PC-3 (cell line): ENCODE results near the gene ACER3. TPM values are rescaled to one million over a fixed set of nuclear protein-coding genes. Genes with fewer than 3 reads are reported as not detected.

Experiments
- ATAC-seq: fragments of 200-7000 bp; cut with Tn5 transposase; 2 replicates; pipeline ENCODE4 v1.9.1; 2020; ENCODE audit warnings: mild to moderate bottlenecking, moderate library complexity
- BruUV-seq: library from RNA; stranded (reverse); fragments of 400-500 nt; replicated peaks from 2 replicates; lab custom pipeline; 2021; lab: Mats Ljungman, UMichigan
- CTCF ChIA-PET: fragments of 300-600 bp; sonication (Branson Sonifier 250); formaldehyde crosslinking; loops from one replicate; lab custom pipeline; 2022; ENCODE audit warnings: antibody characterized with exemption; lab: Charles Lee
- POLR2A ChIA-PET: fragments of 300-600 bp; sonication (Branson Sonifier 250); formaldehyde crosslinking; loops from one replicate; lab custom pipeline; 2022; ENCODE audit warnings: antibody characterized with exemption; ENCODE audit not compliant: unreplicated experiment; lab: Charles Lee
- DNase-seq: peaks from one replicate; pipeline ENCODE4 v3.0.0-alpha.2; 2015
- H2AFZ ChIP-seq: fragments of 300-600 bp; sonication (generic); 2 replicates; pipeline ENCODE4 v1.6.0; 2016; ENCODE audit warnings: antibody characterized with exemption, low read length
- H3F3A ChIP-seq: fragments of 300-600 bp; sonication (generic); one replicate; pipeline ENCODE4 v1.6.0; 2017; ENCODE audit warnings: antibody characterized with exemption, low read length, control low read depth, mild to moderate bottlenecking; ENCODE audit not compliant: unreplicated experiment
- H3K27ac ChIP-seq: fragments of 300-600 bp; sonication (generic); 2 replicates; pipeline ENCODE4 v1.5.1; 2016; ENCODE audit warnings: mild to moderate bottlenecking, low read length
- H3K27me3 ChIP-seq: fragments of 300-600 bp; sonication (generic); 2 replicates; pipeline ENCODE4 v1.6.1; 2016; ENCODE audit warnings: low read length, mixed read lengths
- H3K36me3 ChIP-seq: fragments of 300-600 bp; sonication (generic); 2 replicates; pipeline ENCODE4 v1.6.1; 2016; ENCODE audit warnings: low read depth, mixed run types, low read length, mixed read lengths
- H3K4me1 ChIP-seq: fragments of 300-600 bp; sonication (generic); 2 replicates; pipeline ENCODE4 v1.5.1; 2016; ENCODE audit warnings: low read length; ENCODE audit not compliant: insufficient read depth
- H3K4me2 ChIP-seq: fragments of 300-600 bp; sonication (generic); 2 replicates; pipeline ENCODE4 v1.6.0; 2016; ENCODE audit warnings: low read length
- H3K4me3 ChIP-seq: fragments of 300-600 bp; sonication (generic); 2 replicates; pipeline ENCODE4 v1.5.1; 2016; ENCODE audit warnings: mild to moderate bottlenecking, low read length, mixed read lengths
- H3K79me2 ChIP-seq: fragments of 300-600 bp; sonication (generic); 2 replicates; pipeline ENCODE4 v1.6.1; 2017; ENCODE audit warnings: low read length, mixed read lengths
- H3K9ac ChIP-seq: fragments of 300-600 bp; sonication (generic); 2 replicates; pipeline ENCODE4 v1.6.0; 2016; ENCODE audit warnings: mild to moderate bottlenecking, low read length
- H3K9me2 ChIP-seq: fragments of 300-600 bp; sonication (generic); replicated peaks from 2 replicates; pipeline ENCODE4 v1.6.1; 2016; ENCODE audit warnings: mixed run types, low read length, mixed read lengths
- H3K9me3 ChIP-seq: fragments of 300-600 bp; sonication (generic); 2 replicates; pipeline ENCODE4 v1.6.1; 2016; ENCODE audit warnings: low read length, mixed read lengths
- H4K20me1 ChIP-seq: fragments of 300-600 bp; sonication (generic); 2 replicates; pipeline ENCODE4 v1.6.1; 2016; ENCODE audit warnings: low read length, mixed read lengths
- EZH2 ChIP-seq: fragments of 300-600 bp; sonication (generic); IDR thresholded peaks from one replicate; pipeline ENCODE4 v1.6.1; 2017; ENCODE audit warnings: antibody characterized with exemption, mild to moderate bottlenecking, low read length; ENCODE audit not compliant: unreplicated experiment
- EZH2phosphoT487 ChIP-seq: fragments of 300-600 bp; sonication (generic); IDR thresholded peaks from 2 replicates; pipeline ENCODE4 v1.6.1; 2018; ENCODE audit warnings: mild to moderate bottlenecking, antibody characterized with exemption, low read length, borderline replicate concordance
- intact Hi-C: fragments of 100-400 bp; cut with micrococcal nuclease; formaldehyde crosslinking; loops from 2 replicates; pipeline ENCODE4 v1.9.0; 2023
- total RNA-seq: library from RNA; depleted of rRNA; stranded (reverse); fragments of >200 nt; gene quantifications from 2 replicates; pipeline ENCODE4 v1.2.3, GENCODE V29; 2014
- TF ChIP-seq, protein P1 (sequence below): fragments of 300-600 bp; sonication (generic); conservative IDR thresholded peaks from 2 replicates; pipeline ENCODE4 v1.5.1; 2017; ENCODE audit warnings: antibody characterized with exemption, low read depth, mild to moderate bottlenecking, low read length

ACER3 gene
- total RNA-seq, 1 experiment from 2014 or later: 17.3 TPM

DNA sequence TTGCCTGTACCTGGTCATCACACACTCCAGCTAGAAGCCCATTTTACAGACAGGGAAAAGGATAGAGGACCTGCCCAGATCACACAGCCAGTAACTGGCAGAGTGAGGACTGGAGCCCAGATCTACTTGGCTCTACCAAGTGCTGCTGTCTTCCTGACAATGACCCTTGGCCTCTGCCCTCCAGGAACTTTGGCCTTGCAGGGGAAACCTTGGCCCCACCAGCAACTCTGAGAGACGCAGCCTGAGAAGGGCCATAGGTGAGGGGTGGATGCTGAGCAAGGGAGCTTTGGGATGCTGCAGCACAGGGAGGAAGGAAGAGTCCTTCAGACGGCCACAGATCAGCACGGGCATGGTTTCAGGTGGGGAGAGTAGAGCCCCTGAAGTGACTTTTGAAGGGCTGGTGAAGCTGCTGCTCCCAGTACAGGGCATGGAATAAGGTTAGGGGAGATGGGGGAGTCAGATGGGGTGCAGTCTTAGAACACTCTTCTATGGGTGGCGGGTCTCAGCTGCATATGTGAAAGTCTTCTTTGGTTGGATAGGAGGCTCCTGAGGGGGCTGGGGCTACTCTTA is 204.0 kb downstream of the ACER3 start:
- TF ChIP-seq, protein P1, sequence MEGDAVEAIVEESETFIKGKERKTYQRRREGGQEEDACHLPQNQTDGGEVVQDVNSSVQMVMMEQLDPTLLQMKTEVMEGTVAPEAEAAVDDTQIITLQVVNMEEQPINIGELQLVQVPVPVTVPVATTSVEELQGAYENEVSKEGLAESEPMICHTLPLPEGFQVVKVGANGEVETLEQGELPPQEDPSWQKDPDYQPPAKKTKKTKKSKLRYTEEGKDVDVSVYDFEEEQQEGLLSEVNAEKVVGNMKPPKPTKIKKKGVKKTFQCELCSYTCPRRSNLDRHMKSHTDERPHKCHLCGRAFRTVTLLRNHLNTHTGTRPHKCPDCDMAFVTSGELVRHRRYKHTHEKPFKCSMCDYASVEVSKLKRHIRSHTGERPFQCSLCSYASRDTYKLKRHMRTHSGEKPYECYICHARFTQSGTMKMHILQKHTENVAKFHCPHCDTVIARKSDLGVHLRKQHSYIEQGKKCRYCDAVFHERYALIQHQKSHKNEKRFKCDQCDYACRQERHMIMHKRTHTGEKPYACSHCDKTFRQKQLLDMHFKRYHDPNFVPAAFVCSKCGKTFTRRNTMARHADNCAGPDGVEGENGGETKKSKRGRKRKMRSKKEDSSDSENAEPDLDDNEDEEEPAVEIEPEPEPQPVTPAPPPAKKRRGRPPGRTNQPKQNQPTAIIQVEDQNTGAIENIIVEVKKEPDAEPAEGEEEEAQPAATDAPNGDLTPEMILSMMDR: no peak
- TF ChIP-seq EZH2 (no peak), EZH2phosphoT487 (no peak)
- Histone ChIP-seq H3K36me3 (no peaks in the 10 kb centered on the region), H3F3A (no peaks in the 10 kb centered on the region), H2AFZ (no peak overlapping the region), H3K4me2 (no peak overlapping the region), H3K4me1 (peaks cover 13% of the 10 kb centered on the region), H3K27ac (no peak overlapping the region), H3K9me3 (no peaks in the 10 kb centered on the region), H3K4me3 (no peak overlapping the region), H4K20me1 (no peaks in the 10 kb centered on the region), H3K9ac (no peak overlapping the region), H3K79me2 (no peaks in the 10 kb centered on the region), H3K9me2 (no peaks in the 10 kb centered on the region), H3K27me3 (no peaks in the 10 kb centered on the region)
- CTCF ChIA-PET: no interaction called here
- no TSS peak for BruUV-seq
- POLR2A ChIA-PET: no interaction called here
- DNase-seq (no peak), ATAC-seq (no peak)
- intact Hi-C loops: no loop called here

DNA sequence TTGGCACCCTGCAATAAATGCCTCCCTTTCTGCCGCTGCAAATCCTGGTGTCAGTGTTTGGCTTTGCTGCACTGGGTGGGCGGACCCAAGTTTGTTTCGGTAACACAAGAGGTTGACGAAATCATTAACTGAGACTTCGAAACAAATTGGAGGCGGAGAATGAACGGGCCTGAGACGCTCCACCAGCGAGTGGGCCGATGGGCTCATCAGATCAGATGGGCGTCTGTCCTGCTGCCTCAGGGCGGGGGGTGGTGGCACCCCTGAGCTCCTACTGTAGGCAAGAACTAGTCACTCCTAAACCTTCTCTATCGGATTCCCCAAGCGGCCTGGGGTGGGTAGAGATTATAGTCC is 205.1 kb downstream of the ACER3 start:
- no peaks in the 10 kb centered on the region for H3K9me2 ChIP-seq
- H3K27me3 ChIP-seq: no peaks in the 10 kb centered on the region
- no peak for TF ChIP-seq EZH2
- TF ChIP-seq, protein P1: no peak
- TF ChIP-seq EZH2phosphoT487: no peak
- H3K9ac ChIP-seq: peak overlapping the region; percentile 61; the same call in 1 of the 2 replicates
- peaks cover 13% of the 10 kb centered on the region for H3K4me1 ChIP-seq
- intact Hi-C loops: loop anchor here (2.0 kb wide), 2 partner anchors 25 to 39 kb away; no protein-coding TSS in a partner anchor
- ChIA-PET CTCF (interaction anchor here (0.9 kb wide), 1 partner anchor 25 kb away, joined by 4 read pairs; no protein-coding TSS in a partner anchor), POLR2A (no interaction called here)
- H3K9me3 ChIP-seq: no peaks in the 10 kb centered on the region
- DNase-seq (no peak), ATAC-seq (no peak)
- peak overlapping the region; percentile 97 for H2AFZ ChIP-seq
- H4K20me1 ChIP-seq: no peaks in the 10 kb centered on the region
- H3K79me2 ChIP-seq: no peaks in the 10 kb centered on the region
- H3K4me2 ChIP-seq: peak overlapping the region; percentile 95
- no peak overlapping the region for H3K27ac ChIP-seq
- peak overlapping the region; percentile 77 for H3K4me3 ChIP-seq
- H3F3A ChIP-seq: no peaks in the 10 kb centered on the region
- no peaks in the 10 kb centered on the region for H3K36me3 ChIP-seq
- TSS peak; percentile 85 for BruUV-seq
